Activated T-cell treated with anti-CD3 and anti-CD28 coated beads for 1 hour (primary cell): ENCODE measurements around the gene LHX3.

Experiments used
- DNase-seq: peaks from one replicate; pipeline ENCODE4 v3.0.0-alpha.2; 2020; ENCODE audit warnings: low read depth

LHX3 gene

DNA sequence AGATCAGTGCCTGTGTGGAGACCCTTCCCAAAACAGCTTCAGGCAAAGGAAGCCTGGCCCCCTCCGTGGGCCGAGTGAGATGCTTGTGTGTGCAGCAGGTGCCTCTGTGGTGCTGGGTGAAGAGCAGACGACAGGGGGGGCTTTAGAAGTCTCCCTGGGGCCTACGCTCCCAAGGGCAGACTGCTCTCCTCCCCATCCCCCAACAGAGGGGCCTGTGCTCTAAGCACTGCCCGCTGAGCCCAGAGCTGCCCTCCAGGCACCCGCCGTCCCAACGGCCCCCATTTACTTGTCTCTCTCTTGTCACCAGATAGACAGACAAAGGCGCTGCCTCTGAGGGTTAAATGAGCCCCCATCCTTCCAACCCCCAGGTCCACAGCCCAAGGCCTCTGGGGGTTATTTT lies 2.7 kb upstream of the LHX3 start:
- DNase-seq = no peak

DNA sequence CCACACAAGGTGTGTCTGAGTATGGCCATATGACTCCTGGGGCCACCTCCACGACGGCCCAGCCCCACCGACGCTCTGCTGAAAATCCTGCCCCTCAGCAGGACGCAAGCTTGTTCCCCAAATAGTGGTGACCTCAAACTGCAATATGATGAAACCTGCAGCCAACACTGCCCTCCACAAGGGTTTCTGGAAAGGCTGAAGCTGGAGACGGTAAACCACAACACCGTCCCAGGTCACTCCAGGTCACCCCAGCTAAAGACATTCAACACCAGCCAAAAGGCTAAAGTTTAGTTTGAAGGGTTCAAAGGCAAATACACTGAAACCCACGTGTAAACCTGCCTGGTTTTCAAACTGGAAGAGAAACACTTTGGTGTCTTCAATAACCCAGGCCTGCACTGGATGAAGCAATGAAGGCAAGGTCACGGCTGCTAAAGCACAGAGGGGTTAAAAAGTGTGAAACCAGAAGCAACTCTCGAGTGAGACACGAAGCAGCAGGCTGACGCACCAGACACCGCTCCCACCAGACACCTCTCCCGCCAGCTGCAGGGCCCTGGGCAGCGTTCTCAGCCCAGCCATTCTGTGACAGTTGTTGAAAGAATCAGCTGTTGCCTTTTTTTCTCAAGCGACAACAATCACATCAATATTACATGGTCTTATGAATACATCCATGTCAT lies 1.8 kb upstream of the LHX3 start:
- DNase-seq = no peak

DNA sequence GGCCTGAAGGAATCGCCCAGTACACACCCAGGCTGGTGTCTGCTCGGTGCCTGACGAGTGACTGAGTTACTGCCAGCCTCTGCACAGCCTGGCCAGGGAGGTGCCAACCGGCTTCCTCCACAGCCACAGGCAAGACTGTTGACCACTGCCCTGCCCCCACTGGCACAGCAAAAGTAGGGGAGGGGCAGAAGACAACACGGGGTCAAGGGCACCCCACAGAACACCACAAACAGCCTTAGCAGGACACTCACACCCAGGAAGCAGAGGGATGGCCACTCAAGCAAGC lies 722 bp upstream of the LHX3 start:
- DNase-seq = no peak

DNA sequence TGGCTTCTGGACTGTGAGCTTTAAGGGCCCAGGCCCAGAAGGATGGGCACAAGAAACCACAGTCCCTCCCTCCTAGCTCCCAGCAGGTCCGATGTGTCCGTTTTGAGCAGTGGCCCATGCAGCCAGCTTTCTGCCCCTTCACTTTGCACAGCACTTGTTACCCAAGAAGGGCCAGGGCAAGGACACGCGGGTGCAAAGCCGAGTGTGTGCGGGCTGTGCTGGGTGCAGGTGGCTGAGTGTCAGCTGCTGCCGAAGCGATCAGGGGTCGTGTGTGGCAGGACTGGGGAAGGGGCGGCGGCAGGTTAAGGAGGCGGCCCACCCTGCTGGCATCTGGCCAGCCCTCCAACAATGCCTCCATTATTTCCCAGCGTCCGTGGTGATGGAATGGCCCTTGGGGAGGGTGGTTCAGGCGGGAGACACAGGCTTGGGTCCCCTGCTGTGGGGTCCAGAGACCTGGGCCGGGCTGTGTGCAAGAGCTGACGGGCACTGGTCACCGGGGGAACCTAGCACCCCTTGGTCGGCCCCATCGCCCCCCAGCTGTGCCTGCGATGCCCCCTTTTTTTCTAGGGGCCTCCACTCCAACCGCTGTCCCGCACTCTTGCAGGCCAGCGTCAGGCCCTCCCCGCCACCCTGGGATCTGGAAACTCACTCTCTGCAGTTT lies 653 bp downstream of the LHX3 start:
- no peak for DNase-seq

DNA sequence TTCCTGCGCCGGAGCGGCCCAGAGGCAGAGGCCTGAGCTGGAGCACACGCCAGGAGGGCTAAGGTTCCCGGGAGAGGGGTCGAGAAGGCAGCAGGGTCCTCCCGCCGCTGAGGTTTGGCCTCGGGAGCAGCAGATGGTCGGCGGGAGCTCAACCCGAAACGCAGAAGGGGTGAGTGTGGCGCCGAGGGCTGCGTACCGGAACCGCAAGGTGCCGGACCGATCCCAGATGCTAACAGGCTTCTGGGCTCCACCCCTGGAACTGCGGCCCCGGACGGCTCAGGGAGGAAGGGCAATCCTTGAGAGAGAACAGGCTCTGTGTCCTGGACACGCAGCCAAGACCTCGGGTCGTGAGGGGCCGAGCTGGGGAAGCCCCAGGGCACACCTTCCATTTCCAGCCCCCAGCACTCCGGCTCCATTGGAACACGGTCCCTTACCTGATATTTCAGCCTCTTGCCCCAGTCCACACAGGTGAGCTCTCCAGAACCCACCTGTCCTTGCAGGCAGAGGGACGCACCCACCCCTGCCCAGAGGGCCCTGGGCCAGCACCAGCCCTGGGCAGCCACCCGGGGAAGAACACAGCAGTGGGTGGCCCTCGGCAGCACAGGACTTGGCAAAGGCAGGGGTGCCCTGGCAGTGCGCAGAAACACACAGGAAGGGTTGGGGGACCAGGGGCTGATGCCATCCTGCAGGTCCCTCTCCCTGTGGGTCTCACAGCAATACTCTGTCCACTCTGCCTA lies 1.4 kb downstream of the LHX3 start:
- no peak for DNase-seq

DNA sequence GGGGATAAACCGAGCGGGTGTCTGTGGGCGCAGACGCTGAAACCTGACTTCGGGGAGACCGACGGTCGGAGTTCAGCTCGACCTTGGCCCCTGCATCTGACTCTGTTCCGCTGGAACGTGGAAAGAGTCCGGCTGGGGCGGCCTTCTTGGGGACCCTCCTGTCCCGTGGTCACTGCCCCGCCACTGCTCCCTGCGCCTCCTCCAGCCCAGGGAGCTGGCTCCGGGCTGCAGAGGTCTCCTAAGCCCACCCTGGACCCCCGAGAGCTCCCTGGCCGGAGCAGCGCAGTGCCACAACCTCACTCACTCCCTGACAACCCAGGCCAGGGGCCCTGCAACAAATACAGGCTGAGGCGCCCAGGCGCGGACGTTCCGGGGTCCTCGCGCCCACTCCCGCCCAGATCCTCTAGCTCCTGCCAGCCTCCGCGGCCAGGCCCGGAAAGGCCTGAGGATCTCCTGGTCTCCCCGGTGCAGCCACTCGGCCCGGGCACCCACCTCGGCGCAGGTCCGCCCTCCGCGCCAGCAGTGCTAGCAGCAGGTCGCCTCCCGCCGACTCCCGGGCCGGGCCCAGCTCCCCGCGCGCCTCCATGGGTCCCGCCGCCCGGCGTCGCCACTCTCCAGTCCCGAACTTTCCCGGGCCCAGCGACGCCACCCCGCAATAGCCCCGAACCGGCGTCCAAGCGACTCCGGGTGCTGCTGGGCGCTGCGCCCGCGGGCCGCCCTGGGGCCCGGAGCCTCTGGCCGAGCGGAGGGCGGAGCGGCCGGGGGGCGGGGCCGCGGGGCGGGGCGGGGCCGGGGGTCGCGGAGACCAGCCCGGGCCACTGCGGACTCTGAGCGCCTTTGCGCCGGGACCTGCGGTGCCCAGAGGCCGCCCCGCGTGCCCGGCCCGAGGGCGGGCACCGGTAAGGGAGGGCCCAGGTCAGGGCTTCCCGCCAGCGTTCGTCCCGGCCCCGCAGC lies 2.2 kb downstream of the LHX3 start:
- no peak for DNase-seq

DNA sequence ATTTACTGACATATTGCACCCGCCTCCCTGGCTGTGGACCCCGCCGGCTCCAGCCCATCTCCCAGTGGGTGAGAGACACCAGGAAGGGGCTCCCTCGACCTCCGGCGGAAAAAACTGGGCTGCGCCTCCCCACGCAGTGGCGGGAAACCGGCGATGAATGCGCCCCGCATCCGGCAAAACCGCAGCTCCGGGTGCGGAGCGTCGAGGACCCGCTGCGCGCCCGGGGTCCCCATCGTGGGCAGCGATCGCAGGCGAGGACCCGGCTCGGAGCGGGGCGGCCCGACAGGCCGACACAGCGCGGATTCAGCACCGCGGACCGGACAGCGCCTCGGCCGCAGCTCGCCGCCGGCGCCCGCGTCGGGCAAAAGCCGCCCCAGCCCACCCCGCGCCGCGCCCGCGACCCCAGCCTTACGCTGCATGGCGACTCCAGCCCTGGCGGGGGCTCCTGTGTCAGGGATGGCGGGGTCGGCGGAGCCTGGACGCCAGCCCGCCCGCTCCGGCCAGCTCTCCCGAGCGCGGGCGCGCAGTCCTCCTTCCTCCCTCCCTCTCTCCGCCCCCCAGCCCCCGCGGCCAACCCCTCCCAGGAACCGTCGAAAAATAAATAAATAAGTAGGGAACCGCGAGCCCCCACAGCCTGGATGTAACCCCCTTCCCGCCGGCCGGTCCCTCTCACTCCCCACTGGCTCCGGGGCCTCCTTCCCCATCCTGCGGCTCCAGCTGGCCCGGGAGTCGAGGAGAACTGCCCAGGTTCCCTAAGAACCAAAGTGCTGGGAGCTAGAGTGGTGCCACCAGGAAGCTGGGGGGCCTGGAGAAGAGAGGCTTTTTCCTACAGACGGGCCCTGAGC lies 3.1 kb downstream of the LHX3 start:
- no peak for DNase-seq

DNA sequence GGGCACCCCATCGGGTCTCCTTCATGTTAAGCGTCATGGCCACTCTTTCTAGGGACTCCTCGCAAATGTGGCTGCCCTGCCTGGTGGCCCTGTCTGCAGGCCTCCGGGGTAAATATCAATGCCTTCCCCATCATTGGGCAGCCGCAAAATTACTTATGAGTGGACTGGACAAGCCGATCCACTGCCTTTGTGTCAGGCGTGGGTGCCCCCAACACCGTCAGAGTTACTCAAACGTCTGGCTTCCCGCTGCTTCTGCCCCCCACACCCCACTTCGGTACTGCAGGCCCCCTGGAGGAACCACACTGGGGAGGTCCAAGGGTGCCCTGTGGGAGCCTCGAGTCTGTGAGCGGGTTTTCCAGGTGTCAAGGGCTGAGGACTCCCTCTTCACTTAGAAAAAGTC lies 3.8 kb downstream of the LHX3 start:
- DNase-seq = no peak

DNA sequence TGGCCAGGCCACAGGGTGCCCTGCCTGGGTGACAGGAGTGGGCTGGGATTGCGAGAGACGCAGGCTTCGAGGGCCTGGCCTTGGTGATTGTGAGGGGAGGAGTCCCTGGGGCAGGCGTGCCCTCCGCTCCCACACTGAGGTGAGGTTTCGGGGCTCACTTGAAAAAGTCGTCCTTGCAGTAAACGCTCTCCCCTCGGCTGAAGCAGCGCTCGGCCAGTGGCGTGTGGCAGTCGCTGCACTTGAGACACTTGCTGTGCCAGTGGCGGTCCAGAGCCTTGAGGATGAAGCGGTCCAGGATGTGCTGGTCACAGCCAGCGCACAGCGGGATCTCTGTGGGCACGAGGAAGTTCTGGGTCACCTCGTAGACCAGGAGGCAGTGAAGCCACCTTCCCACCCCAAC lies 4.5 kb downstream of the LHX3 start:
- DNase-seq = no peak

DNA sequence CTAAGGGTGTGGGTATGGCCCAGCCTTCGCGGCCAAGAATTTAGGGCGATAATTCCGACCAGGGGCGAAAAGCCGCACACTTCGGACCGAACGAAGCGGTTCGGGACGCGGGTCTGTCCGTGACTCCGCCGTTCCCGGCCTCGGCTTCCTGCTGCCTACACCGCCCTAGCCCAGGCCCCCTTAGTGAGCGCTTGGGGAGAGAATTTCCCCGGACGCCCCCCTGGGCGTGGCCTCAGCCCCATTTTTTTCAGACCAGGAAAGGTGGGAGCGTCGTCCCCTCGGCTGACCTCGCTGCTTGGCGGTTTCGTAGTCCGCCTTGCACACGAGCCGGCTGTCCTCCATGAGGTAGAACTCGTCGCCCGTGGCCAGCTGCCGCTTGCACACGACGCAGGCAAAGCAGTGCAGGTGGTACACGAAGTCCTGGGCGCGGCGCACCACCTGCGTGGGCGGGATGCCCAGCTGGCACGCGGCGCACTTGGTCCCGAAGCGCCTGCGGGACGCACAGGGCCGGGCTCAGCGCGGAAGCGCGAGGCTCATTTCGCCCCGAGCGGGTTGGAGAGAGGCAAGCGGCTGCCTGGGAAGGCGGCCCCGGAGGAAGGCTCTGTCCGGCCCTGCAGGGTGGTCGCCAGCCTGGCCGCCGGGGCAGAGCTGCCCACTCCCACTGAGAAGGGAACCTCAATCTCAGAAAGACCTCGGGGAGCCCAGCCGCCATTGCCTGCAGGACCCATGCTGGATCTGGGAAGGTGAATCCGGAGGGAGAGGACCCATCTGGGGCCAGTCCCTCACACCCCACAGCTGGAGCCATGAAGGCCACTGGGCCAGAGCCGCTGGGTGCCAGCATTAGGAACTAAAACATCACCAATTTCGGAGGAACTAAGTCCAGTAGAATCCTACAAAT lies 5.3 kb downstream of the LHX3 start:
- DNase-seq = no peak

DNA sequence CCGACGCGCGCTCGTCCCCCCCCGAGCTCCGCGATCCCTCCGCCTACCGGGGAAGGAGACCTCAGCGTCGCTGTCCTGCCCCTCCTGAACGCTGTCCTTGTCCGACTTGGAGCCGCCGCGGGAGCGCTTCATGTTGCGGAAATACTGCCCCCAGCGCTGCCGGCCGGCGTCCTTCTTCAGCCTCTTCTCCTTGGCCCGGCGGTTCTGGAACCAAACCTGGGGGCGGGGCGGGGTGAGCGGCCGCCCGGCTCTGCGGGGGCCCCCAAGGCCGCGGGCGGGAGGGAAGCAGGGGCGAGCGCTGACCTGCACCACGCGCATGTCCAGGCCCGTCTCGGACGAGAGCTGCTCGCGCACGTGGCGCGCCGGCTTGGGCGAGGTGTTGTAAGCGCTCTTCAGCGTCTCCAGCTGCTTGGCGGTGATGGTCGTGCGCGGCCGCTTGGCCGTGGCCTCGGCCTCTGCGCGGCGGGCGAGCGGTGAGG lies 6.3 kb downstream of the LHX3 start:
- no peak for DNase-seq

DNA sequence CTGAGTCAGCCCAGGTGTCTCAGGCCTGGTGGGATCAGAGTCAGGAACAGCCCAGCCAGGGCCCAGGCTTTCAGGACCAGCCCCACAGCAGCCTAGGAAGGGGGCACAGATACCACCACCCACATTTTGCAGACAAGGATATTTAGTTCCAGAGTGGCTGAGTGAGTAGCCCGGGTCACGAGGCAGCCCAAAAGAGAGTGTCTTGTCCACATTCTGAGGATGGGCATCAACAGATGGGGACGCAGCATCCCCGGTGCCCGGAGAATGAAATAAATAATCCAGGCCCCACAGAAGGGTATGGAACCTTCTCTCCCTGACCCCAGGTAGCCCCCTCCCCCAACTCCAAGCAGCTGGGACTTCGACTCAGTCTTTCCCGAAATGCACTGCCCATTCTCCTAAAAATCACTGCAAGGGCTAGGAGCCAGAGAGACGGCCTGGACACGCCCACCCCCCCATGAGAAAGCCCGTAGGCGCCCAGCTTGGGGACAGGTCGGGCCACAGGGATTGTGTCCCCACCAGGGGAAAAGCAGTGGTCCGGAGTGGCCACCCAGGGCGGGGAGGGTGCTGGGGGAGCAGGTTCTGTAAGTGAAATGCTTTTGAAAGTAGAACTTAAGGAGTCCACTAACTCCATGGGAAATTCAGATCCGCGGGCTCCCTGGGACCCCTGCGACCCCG lies 6.9 kb downstream of the LHX3 start:
- DNase-seq = no peak

DNA sequence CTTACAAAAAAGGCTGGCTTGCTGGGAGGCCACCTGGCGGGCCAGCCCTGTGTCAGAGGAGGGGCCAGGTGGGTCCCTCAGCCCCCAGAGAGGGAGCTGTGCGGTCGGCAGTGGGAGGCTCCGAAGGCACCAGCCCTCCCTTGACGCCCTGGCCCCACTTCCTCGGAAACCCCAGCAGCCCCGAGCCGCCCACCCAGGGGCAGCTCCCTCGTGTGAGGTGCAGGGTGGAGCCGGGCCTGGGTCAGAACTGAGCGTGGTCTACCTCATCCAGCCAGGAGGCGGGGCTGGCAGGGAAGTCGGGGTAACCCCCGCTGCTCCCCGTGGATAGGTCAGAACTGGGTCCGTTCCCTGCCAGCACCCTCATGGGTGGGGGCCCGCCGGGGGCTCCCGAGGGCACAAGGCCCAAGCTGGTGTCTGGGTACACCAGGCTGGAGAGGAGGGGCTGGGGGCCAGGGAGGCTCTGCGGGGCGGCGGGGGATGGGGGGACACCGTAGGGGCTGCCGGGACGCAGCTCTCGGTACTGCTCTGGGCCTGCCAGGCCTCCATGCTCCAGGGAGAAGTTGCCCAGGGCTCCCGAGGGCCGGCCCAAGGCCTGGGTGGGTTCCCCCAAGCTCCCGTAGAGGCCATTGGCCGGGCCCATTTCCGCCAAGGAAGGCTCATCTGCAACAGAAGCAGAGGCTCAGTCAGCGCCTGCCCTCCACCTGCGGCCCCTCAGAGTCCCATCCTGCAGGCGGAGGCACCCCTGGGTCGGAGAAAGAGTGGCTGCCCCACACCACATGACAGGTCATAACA lies 7.6 kb downstream of the LHX3 start:
- no peak for DNase-seq

DNA sequence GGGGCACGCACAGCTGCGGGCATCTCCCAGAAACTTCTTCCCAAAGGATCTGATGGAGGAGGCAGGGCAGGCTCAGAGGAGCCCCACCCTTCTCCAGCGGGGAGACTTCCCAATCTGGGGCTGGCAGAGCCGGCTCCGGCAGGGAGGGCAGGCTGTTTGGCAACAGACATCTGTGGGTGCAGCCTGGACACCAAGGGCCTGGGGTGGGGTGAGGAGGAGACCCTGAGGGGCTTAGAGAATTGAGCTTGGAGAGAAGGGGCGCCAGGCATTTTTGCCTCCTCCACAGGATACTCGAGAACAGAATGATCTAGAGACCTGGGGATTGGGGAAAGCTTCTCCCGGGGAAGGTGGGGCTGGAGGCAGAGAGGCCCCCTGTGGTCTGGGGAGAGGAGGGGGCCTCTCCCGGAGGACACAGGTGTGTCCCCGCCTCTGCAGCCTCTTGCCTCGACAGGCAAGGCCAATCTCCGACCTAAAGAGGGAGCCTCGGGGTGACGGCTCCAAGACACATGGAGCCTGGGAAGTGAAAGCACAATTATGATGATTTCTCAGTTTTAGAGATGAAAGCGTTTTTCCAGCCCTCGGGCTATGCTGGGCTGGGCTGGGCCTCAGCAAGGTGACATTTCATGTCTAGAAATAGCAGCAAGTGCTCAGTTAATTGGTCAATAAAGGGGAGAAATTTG lies 8.4 kb downstream of the LHX3 start:
- DNase-seq = no peak

DNA sequence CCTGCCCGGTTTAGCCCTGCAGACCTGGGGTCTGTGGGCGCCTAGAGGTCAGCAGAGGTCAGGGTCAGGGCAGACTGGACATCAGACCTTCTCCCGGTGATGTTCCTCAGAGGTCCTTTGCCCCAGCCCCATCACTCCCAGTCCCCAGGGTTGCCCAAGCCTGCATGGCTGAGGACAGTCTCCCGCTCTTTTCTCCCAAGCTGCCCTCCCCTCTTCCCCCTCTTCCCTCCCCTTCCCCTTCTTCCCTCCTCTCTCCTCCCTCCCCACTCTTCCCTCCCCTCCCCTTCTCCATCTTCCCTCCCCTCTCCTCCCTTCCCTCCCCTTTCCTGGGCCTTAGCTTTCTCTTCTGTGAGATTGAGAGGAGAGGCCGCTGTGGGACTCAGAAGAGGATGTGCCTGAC lies 10.4 kb downstream of the LHX3 start:
- no peak for DNase-seq

DNA sequence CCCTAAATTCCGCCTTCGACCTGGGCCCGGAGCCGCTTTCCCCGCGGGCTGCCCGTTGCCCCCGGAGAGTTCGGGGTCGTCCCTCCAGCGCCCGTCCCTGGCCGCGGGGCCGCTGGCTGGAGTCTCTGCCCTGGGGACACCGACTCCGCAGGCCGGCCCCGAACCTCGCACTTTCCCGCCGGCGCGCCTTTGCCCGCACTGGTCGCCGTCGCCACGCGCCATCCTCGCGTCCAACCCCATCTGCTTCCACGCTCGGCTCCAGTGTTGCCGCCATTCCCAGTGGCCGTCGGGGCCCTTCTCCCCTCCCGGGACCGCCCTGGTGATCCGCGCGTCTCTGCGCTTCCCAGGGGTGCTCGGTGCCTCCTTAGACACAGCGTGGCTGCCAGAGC lies 11.0 kb downstream of the LHX3 start:
- DNase-seq = no peak

DNA sequence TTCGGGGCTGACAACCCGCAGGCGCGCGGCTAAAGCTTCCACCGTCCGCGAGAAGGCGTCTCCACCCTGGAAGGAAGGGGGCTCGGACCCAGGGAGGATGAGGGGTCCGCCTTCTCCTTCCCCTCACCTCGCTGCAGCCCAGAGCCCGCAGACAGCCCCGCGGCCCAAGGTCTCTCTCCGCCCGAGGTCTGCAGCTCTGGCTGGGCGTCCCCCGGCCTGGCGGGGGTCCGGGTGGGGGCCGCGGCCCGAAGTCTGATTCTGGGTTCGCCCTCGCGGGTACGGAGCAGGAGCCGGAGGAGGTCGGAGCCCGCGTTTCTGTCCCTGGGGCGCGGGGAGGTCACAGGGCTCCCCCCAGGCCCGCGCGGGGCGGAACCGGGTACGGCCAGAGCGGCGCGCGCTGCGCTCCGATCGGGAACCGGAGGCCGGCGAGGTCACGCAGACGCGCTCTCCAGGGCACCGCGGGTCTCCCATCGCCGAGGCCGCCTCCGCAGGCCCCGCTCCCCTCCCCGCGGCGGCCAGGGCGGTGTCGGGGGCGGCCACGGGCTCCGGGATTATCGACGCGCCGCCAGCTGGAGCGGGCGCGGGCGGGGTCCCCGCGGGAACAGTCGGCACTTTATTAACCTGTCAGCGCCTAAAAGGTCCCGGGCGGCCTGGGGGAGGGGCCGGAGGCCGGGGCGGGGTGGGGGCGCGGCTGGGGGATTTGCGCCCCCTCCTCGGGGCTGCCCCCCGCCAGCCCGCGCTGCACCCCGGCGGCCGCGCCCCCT lies 11.6 kb downstream of the LHX3 start:
- no peak for DNase-seq
